GM10266 (cell line): ENCODE data around the gene CNTN4.

ENCODE experiments used
- DNase-seq: peaks from one replicate; pipeline ENCODE4 v3.0.0; 2012; ENCODE audit errors: extremely low spot score
- TF ChIP-seq, protein P1 (sequence below): IDR thresholded peaks from 2 replicates; pipeline ENCODE4 v1.5.1; 2012; ENCODE audit warnings: mild to moderate bottlenecking, low read depth; ENCODE audit not compliant: control insufficient read depth, insufficient read depth; ENCODE audit errors: missing control alignments

CNTN4 gene

DNA sequence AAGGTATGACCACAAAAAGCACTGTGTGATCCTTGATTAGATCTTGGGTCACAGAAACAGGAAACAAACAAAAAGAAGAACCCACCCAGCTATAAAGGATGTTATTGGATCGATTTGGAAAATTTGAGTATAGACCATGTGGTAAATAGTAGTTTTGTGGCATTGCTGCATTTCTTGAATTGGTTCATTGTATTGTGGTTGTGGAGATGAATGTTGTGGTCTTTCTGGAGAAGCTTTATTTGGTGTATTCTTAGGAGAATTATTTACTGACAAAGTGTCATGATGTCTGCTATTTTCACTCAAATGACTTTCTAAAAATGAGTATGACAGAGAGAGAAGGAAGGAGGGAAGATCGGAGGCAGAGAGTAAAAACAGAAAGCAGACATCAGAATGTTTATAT is 406.2 kb downstream of the CNTN4 start:
- no peak for DNase-seq
- TF ChIP-seq, protein P1, sequence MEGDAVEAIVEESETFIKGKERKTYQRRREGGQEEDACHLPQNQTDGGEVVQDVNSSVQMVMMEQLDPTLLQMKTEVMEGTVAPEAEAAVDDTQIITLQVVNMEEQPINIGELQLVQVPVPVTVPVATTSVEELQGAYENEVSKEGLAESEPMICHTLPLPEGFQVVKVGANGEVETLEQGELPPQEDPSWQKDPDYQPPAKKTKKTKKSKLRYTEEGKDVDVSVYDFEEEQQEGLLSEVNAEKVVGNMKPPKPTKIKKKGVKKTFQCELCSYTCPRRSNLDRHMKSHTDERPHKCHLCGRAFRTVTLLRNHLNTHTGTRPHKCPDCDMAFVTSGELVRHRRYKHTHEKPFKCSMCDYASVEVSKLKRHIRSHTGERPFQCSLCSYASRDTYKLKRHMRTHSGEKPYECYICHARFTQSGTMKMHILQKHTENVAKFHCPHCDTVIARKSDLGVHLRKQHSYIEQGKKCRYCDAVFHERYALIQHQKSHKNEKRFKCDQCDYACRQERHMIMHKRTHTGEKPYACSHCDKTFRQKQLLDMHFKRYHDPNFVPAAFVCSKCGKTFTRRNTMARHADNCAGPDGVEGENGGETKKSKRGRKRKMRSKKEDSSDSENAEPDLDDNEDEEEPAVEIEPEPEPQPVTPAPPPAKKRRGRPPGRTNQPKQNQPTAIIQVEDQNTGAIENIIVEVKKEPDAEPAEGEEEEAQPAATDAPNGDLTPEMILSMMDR = no peak

DNA sequence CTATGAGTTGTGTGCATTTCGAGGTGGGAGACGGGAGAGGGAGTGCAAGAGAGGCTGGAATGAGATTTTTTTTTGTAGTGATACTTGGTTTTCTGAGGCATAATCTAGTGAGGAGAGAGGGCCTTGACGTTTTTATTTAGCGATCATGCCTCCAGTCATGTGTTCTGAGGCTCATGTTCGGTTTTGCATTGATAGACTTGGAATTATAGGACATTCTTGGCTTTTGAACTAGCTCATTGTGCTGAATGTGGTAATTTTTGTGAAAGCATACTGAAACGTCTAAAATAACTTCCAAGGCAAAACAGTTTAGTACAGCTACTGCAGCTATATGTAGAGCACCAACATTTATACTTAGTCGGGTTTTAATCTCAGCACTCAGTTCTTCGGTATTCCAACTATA is 408.1 kb downstream of the CNTN4 start:
- no peak for DNase-seq
- TF ChIP-seq, protein P1 = no peak

DNA sequence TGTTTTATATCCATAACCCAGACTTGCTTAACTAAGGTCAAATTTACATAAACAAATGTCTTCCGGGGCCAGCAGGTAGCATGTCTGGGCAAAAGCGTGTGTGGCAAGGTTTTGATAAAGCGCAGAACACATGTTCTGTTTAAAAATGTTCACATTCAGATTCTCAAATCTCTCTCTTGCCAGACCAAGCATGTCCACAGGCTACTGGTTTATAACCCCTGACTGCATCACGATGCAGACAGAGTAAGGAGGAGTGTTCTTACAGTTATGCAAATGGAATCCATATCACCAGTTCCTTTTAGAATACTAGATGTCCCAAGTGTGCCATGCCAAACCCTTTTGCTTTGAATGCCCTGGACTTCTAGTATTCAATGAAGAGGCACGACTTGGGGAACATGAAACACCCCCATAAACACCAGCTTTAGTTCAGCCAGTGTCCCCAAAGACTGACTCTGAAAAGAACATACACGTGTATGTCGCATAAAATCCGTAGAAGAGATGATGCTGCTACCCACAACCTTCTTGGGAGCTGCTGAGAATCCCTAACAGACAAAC is 412.0 kb downstream of the CNTN4 start:
- no peak for DNase-seq
- TF ChIP-seq, protein P1 = no peak

GRCh38 chr3:2511356-2511755 is 412.7 kb downstream of the CNTN4 start:
- DNase-seq = no peak
- TF ChIP-seq, protein P1 = no peak

- TF ChIP-seq, protein P1 = no peak
- DNase-seq = no peak
Observed at GRCh38 chr3:2512881-2513280, 414.2 kb downstream of the CNTN4 start.

DNA sequence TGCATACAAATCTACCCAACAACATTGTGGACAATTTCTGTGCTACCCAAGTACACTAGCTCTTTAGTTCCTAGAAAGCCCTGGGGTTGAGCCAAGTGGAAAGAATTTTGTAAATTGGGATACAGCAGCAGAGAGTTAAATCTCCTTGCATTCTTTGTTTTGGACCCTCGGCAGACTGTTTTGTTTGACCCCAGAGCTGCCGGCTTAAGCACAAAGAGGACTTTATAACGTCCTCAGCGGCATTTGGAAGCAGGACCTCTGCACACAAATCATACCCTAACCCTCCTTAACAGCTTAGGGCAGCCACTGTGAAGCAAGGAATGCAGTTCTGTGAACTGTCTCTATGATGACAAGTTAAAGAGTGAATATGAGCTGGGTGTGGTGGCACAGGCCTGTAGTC is 415.3 kb downstream of the CNTN4 start:
- no peak for DNase-seq
- TF ChIP-seq, protein P1 = no peak

GRCh38 chr3:2516762-2517441 is 418.2 kb downstream of the CNTN4 start:
- no peak for DNase-seq
- TF ChIP-seq, protein P1 = no peak
